ENCODE data around the gene GALNT10.

DNA sequence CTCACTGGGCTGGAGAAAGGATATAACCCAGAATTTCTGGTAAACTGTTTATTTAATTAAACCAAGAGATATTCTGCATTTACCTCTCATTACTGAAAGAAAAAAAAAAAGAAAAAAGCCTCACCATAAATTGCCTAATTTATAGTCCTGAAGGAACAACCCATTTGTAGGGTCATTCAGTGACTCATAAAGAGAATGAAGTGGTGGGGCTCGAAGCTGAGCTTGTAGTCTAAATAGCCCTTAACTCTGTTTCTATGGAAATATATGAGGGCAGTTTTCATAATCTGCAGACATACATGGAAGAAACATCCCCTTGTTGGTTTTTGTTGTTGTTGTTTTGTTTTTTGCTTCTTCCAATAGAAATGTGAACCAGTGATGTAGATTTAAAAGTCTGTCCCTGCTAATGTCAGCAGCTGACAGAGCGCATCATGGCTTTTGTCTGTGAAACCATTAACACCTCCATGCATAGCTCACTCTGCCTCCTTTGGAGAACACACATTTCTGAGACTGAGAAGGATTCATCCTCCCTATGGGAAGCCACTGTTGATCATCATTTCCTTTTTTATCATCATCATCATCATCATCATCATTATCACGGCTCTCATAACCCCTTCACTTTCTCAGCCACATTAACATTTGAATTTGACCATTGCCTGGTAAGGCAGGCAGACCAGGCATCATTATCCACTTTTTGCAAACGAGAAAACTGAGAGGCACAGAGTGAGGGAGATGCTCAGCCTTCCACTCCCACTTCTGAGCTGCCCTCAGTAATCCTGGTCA is 187.4 kb downstream of the GALNT10 start:
- TF ChIP-seq, protein P1, sequence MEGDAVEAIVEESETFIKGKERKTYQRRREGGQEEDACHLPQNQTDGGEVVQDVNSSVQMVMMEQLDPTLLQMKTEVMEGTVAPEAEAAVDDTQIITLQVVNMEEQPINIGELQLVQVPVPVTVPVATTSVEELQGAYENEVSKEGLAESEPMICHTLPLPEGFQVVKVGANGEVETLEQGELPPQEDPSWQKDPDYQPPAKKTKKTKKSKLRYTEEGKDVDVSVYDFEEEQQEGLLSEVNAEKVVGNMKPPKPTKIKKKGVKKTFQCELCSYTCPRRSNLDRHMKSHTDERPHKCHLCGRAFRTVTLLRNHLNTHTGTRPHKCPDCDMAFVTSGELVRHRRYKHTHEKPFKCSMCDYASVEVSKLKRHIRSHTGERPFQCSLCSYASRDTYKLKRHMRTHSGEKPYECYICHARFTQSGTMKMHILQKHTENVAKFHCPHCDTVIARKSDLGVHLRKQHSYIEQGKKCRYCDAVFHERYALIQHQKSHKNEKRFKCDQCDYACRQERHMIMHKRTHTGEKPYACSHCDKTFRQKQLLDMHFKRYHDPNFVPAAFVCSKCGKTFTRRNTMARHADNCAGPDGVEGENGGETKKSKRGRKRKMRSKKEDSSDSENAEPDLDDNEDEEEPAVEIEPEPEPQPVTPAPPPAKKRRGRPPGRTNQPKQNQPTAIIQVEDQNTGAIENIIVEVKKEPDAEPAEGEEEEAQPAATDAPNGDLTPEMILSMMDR (conservative IDR thresholded peaks at IDR 0.05 in 1 of 2, IDR thresholded peaks at IDR 0.05 in 1 of 2; ENCODE audit: low read depth in 1 of 2, low read length in 2 of 2) = no peak
- TF ChIP-seq EZH2 (IDR thresholded peaks at IDR 0.05; ENCODE audit: low read length, missing control alignments) = no peak

Data from fibroblast of lung (primary cell).